LNCaP clone FGC (cell line): ENCODE measurements around the gene SLC12A4.

Source experiments
- DNase-seq: peaks from one replicate; pipeline ENCODE4 v3.0.0-alpha.2; 2011; ENCODE audit warnings: low read depth
- H3K4me3 ChIP-seq: 2 replicates; pipeline ENCODE4 v1.5.1; 2011; ENCODE audit warnings: mild to moderate bottlenecking, low read depth, low read length, control low read depth
- CTCF ChIP-seq: IDR thresholded peaks from 2 replicates; pipeline ENCODE4 v1.5.1; 2012; ENCODE audit warnings: mild to moderate bottlenecking; ENCODE audit not compliant: control insufficient read depth, insufficient read depth; ENCODE audit errors: extremely low read depth

Gene SLC12A4

DNA sequence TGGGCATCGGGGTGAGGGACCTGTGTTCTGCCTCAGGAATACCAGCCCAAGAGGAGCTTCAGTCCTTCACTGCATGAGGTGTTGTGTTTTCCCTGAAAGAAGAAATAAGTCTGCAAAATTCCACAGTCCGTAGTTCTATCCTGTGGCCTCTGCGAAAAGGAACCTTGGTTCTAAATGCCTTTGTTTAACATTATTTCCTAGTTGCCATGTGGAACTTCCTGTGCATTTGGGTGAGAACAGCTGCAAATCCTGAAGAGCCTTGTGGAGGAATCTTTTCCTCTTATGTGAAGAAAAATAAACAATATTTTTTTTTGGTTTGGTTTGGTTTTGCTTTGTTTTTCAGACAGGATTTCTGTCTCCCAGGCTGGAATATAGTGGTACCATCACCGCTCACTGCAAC is 65.6 kb downstream of the SLC12A4 start:
- H3K4me3 ChIP-seq = no peak overlapping the region
- no peak for TF ChIP-seq CTCF
- no peak for DNase-seq

DNA sequence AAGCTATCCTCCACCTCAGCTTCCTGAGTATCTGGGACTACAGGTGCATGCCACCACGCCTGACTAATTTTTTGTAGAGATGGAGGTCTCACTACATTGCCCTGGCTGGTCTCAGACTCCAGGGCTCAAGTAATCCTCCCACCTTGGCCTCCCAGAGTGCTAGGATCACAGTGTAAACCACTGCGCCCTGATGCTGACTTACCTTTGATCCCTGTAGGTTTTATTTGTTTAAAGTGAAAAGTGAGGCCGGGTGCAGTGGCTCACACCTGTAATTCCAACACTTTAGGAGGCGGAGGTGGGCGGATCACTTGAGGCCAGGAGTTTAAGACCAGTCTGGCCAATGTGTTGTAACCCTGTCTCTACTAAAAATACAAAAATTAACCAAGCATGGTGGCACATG is 66.7 kb downstream of the SLC12A4 start:
- DNase-seq = no peak
- no peak overlapping the region for H3K4me3 ChIP-seq
- TF ChIP-seq CTCF = no peak

DNA sequence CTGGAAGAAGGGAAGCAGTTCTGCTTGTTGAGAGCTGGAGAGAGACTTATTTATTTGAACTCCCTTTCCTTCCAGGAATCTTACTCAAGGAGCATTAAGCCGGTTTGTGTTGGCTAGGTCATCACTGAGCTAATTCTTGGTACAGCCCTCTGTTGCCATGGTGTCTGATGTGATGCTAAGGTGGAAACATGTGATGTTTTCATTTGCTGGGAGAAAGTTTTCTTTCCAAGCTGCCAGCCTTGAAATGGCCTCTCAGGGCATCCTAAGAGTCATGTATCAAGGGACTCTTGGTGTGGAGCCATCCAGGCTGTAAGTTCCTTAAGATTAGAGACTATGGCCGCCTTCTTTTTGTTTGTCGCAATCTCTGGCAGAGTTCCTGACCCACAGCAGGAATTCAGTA is 71.2 kb downstream of the SLC12A4 start:
- TF ChIP-seq CTCF = no peak
- no peak overlapping the region for H3K4me3 ChIP-seq
- no peak for DNase-seq

DNA sequence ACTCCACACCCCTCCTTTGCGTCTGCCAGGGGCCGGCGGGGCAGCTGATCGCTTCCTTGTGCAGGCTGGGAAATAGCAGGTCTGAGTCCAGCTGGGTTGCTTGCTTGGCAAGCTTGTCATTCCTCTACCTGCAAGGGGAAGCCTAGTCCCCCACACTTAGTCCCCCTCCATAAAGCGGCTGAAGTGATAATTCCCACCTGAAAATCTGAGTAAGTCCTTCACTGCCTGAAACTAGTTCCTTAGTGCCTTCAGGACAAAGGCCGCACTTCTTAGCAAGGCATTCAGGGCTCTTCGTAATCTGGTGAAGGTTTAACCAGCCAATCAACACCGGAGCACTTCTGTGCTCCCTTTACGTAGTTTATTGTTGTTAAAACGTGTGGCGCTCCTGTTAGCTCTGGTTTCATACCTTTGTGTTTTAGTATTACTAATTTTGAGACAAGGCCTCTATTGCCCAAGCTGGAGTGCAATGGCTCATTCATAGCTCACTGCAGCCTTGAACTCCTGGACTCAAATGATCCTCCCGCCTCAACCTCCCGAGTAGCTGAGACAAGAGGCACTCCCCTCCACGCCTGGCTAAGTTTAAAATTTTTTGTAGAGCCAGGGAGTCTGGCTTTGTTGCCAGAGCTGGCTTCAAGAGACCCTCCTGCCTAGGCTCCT is 74.6 kb downstream of the SLC12A4 start:
- TF ChIP-seq CTCF = no peak
- DNase-seq = no peak
- H3K4me3 ChIP-seq = peak overlapping the region; percentile 92
